RWPE1 (cell line): Measurements from ENCODE around the gene RHD.

Source experiments
- CTCF ChIA-PET: fragments of 350-600 bp; sonication (Branson Sonifier 250); formaldehyde crosslinking; extraction: SDS; loops from one replicate; lab custom pipeline; 2021; lab: Yijun Ruan, JAX
- POLR2A ChIA-PET: fragments of 400-600 bp; formaldehyde crosslinking; extraction: SDS; loops from one replicate; lab custom pipeline; 2020; ENCODE audit warnings: antibody characterized with exemption; ENCODE audit not compliant: low non-redundant PET; lab: Yijun Ruan, JAX
- DNase-seq: peaks from one replicate; pipeline ENCODE4 v3.0.0; 2012; ENCODE audit warnings: low spot score
- H3K27ac ChIP-seq: fragments of 450-650 bp; 2 replicates; pipeline ENCODE4 v1.5.1; 2017
- TF ChIP-seq, protein P1 (sequence below): fragments of 450-650 bp; conservative IDR thresholded peaks from 2 replicates; pipeline ENCODE4 v1.5.1; 2017; ENCODE audit warnings: low read depth, mild to moderate bottlenecking

Gene RHD

DNA sequence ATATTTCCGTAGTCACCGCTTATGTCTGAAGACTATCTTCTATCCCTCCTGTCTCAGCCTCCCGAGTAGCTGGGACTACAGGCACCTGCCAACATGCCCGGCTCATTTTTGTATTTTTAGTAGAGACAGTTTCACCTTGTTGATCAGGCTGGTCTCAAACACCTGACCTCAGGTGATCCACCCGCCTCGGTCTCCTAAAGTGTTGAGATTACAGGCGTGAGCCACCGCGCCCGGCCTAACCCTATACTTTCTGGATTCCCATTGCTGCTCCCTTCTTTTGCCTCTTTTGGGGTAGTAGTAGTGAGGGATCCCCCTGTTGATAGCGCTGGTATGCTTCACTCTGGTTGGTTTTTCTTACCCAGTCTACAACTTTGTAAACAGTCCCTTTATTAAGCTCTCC, 34.3 kb upstream of the RHD start:
- CTCF ChIA-PET, result no interaction called here
- DNase-seq, result no peak
- TF ChIP-seq, protein P1, sequence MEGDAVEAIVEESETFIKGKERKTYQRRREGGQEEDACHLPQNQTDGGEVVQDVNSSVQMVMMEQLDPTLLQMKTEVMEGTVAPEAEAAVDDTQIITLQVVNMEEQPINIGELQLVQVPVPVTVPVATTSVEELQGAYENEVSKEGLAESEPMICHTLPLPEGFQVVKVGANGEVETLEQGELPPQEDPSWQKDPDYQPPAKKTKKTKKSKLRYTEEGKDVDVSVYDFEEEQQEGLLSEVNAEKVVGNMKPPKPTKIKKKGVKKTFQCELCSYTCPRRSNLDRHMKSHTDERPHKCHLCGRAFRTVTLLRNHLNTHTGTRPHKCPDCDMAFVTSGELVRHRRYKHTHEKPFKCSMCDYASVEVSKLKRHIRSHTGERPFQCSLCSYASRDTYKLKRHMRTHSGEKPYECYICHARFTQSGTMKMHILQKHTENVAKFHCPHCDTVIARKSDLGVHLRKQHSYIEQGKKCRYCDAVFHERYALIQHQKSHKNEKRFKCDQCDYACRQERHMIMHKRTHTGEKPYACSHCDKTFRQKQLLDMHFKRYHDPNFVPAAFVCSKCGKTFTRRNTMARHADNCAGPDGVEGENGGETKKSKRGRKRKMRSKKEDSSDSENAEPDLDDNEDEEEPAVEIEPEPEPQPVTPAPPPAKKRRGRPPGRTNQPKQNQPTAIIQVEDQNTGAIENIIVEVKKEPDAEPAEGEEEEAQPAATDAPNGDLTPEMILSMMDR, result no peak
- H3K27ac ChIP-seq, result no peak overlapping the region
- POLR2A ChIA-PET, result no interaction called here

DNA sequence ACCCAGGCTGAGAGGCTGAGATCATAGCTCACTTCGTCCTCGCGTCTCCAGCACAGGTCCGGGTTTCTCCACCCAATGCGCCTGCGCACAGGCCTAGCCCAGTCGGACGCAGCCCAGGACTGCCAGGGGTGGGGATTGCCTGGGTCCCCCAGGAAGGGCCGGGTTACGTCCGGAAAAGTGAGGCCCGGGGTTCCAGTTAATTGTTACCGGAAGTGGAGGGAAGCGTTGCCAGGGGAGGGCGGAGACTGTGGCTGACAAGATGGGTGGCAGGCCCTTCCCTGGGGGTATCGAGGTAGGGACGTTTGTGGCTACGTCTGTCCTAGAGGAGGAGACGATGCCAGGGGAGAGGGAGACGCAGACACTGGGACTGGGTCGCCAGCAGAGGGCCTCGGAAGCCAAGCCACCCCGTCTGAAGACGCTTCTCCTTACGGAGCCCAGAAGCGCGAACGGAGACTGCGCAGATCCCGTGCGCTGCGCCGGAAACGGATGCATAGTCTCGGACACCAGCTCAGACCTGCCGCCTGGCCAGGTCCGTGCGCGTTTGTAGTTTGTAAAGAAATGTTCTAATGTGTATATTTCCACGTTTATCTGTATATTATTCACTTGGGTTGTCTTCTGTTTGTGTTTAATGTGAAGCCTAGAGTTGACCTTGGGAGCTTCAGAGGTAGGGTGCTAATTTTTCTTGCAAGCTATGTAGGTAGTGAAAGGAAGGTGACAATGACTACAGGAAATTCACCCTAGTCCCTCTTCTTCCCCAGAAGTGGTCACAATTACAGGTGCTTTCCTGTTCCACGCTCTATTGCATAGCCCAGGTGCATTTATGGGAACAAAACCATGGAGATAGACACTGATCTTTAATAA, 32.4 kb upstream of the RHD start:
- peak; percentile 90 for DNase-seq
- TF ChIP-seq, protein P1, result peak; percentile 74
- ChIA-PET POLR2A (interaction anchor here (0.6 kb wide), 1 partner anchor 385 kb away, joined by 7 read pairs; no protein-coding TSS in a partner anchor), CTCF (interaction anchor here (0.6 to 0.8 kb wide), 4 partner anchors 10 to 584 kb away, joined by 3 to 4 read pairs (median 3); no protein-coding TSS in a partner anchor)
- peak overlapping the region; percentile 96 for H3K27ac ChIP-seq

DNA sequence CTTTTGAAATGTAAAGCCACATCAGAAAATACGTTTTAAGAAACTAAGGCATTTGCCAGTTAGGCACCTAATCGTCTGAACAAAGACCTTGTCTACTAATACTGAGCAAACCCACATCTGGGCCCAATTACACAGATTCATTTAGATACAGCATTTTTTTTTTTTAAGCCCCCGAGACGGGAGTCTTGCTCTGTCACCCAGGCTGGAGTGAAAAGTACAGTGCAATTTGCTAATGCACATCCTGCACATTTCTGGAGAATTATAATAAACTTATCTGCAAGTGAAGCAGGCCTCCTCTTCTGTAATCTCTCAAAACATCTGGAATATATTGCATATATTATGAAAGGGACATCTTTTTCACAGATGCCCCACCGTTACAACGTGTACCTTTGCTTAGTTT, 28.4 kb upstream of the RHD start:
- DNase-seq, result no peak
- H3K27ac ChIP-seq, result no peak overlapping the region
- ChIA-PET POLR2A (no interaction called here), CTCF (no interaction called here)
- TF ChIP-seq, protein P1, result no peak

DNA sequence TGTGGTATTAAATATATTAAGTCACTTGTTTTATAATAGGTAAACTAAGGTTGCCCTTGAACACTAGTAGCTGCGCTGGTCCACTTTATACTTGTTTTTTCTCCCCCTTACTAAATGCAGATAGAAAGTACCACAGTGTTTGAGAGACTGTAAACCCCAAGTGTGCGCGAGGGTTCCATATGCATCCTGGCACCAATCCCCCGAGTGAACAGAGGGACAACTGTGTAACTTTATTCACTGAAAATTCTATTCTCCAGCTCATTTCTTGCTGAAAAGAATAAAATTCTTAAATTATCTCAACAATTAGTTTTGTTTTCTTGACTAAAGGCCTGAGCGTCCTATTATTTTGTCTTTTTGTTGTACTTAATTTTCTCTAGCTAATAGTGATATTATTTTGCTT, 26.9 kb upstream of the RHD start:
- no peak overlapping the region for H3K27ac ChIP-seq
- CTCF ChIA-PET, result no interaction called here

GRCh38 chr1:25245809-25246599, 26.3 kb upstream of the RHD start:
- H3K27ac ChIP-seq, result peak overlapping the region; percentile 97
- DNase-seq, result peak; percentile 71
- TF ChIP-seq, protein P1, result no peak
- ChIA-PET POLR2A (interaction anchor here (0.7 kb wide), 1 partner anchor 35 kb away, joined by 3 read pairs; no protein-coding TSS in a partner anchor), CTCF (interaction anchor here (0.6 kb wide), 1 partner anchor 13 kb away, joined by 3 read pairs; no protein-coding TSS in a partner anchor)

More for the DNA sequence above, 26.9 kb upstream of the RHD start:
- DNase-seq, result no peak
- POLR2A ChIA-PET, result interaction anchor here (0.6 to 0.7 kb wide), 2 partner anchors 35 to 541 kb away, joined by 3 read pairs; no protein-coding TSS in a partner anchor
- TF ChIP-seq, protein P1, result no peak

DNA sequence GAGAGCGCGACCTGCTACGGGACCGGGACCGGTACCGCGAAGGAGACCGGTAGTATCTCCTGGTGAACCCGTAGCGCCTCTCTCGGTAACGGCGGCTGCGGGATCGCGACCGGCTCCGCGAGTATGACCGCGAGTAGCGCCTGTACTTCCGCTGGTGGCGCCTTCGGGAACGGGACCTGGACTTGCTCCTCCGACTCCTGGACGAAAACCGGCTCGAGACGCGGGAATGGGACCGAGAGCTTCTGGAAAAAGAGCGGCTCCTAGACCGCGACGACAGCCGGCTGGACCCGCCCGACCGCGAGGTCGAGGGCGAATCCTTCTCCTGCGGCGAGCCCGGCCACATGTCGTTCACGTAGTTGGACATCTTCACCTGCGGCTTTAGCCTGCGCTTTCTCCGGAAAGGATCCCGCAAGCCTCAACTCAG, 25.7 kb upstream of the RHD start:
- H3K27ac ChIP-seq, result peak overlapping the region; percentile 97
- ChIA-PET POLR2A (interaction anchor here (1.3 kb wide), 1 partner anchor 14 kb away, joined by 11 read pairs; the partner anchor contains the start of gene SYF2), CTCF (no interaction called here)
- TF ChIP-seq, protein P1, result no peak
- DNase-seq, result no peak
